PC-9 (cell line): Measurements from ENCODE around the gene BTBD16.

Source experiments
- CTCF ChIP-seq: fragments of 200-600 bp; sonication (generic); conservative IDR thresholded peaks from 2 replicates; pipeline ENCODE4 v1.6.1; 2017; ENCODE audit warnings: mixed run types, antibody characterized with exemption, mild to moderate bottlenecking, moderate library complexity
- EZH2 ChIP-seq: fragments of 200-600 bp; sonication (generic); IDR thresholded peaks from 2 replicates; pipeline ENCODE4 v1.8.0; 2017; ENCODE audit warnings: antibody characterized with exemption, low read depth

- TF ChIP-seq CTCF (no peak), EZH2 (no peak)
Observed at GRCh38 chr10:122306744-122307143, 35.6 kb downstream of the BTBD16 start.
